GM18526 (cell line): Measurements from ENCODE around the gene PAX2.

Experiments
- POLR2A ChIP-seq: IDR thresholded peaks from 3 replicates; pipeline ENCODE4 v1.6.1; 2011; ENCODE audit not compliant: insufficient read length; ENCODE audit errors: extremely low read depth

PAX2 gene

DNA sequence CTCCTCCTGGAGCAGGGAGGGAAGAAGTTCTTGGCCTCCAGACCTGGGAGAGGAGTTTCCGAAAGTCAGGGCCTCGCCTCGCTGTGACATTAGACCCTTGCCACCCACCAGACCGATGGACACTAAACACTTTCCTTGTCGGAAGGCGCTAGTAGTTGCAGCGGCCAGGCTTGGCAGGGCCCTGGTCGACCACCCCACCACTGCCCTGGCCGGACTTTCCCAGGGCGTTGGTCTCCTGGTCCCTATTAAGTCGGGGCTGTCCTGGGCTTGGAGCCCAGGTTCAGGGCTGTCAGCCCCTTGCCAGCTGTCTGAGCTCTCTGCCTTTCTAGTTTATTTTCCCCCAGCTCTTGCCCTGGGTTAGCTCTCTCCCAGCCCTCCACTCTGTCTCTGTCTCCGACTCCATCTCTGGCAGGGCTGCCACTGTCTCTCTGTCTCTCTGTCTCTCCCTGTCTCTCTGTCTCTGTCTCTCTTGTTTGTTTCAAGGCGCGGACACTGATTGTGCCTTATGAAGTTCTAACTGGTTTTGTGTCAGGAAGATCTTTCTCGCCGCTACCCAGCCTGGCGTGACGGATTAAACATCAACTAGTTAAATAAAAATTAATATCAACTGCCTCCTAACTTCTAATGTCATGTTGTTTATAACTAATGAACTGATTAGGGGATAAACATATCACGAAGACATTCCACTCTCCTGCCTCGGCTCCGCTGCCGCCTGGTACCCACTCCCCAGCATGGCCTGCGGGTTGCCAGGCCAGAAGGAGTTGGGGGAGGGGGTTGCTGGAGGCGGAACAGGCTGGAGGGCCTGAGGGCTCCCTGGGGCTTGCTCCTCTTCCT is 13.8 kb upstream of the PAX2 start:
- no peak for TF ChIP-seq POLR2A

GRCh38 chr10:100732241-100732596 is 13.2 kb upstream of the PAX2 start:
- no peak for TF ChIP-seq POLR2A

- no peak for TF ChIP-seq POLR2A
Measured at GRCh38 chr10:100733329-100733728, 12.1 kb upstream of the PAX2 start.

DNA sequence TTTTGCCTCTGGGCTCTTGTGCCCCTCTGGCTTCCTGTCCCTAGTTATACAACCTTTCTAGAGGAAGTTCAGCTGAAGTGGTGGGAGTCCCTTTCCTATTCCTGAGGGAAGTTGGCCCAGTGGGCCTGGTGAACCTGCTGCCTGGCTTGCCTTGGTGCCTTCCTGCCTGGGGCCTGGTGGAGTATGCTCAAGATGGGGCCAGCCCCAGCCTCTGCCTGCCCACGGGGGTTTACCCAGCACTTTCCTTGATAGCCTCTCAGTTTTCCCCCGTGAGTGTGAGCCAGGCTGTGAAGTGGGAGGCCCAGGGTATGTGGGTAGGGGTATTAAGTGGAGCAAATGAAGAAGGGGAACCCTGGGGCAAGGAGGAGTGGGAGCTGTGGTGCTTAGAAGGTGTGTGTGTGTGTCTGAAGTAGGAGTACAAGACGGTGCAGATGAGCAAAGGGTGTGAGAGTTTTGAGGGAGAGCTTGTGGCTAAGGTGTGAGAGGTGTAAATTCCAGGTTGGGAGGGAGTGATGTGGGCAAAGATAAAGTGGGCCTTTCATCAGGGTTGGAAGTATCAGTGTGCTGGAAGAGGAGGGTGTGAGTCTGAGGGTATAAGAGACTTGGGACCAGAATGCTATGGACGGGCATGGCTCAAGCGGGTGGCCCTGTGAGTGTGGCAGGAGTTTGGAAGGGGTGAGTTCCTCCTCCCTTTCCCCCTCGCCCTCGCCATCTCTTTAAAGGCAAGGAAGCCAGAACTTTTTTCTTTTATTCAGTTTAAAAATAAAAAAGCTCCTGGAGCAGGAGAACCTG is 10.9 kb upstream of the PAX2 start:
- TF ChIP-seq POLR2A, result no peak

- TF ChIP-seq POLR2A, result no peak
Measured at GRCh38 chr10:100735087-100735336, 10.4 kb upstream of the PAX2 start.

GRCh38 chr10:100735337-100736143 is 9.8 kb upstream of the PAX2 start:
- TF ChIP-seq POLR2A, result no peak

GRCh38 chr10:100736144-100736808 is 9.1 kb upstream of the PAX2 start:
- no peak for TF ChIP-seq POLR2A

GRCh38 chr10:100736809-100737354 is 8.5 kb upstream of the PAX2 start:
- TF ChIP-seq POLR2A, result no peak

GRCh38 chr10:100737355-100738054 is 7.9 kb upstream of the PAX2 start:
- no peak for TF ChIP-seq POLR2A

DNA sequence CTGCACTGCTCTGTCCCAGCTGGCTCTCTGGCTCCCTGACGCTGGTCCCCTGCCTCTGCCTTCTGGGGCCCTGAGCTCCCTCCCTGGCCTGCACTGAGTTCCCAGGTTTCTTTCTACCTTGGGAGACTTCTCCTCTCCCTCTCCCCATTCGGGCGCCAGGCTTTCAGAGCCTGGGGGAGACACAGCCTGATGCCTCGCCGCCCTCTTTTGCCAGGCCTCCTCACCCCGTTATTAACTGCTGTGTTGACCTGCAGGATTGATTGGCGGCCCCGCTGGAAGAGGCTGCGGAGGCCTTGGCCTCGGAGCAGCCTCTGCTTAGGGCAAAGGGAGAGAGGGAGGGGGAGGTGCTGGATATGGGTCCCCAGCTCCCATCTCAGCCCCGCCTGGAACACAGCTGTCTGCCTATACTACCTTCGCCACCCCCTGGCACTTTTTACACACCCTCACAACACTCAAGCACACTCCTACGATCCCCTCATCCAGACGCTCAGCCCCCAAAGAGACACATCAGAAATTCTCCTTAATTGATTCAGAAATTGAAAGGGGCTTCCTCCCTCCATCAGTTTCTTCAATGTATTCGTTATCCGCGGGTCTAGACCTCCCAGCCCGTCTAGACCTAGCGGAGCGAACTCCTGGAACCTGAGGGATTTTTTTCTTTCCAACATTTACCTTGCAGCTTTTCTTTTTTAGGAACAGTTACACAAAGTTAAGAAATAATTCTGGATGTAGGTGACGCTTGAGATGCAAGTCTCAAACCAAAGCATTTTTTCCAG is 7.1 kb upstream of the PAX2 start:
- TF ChIP-seq POLR2A, result no peak

DNA sequence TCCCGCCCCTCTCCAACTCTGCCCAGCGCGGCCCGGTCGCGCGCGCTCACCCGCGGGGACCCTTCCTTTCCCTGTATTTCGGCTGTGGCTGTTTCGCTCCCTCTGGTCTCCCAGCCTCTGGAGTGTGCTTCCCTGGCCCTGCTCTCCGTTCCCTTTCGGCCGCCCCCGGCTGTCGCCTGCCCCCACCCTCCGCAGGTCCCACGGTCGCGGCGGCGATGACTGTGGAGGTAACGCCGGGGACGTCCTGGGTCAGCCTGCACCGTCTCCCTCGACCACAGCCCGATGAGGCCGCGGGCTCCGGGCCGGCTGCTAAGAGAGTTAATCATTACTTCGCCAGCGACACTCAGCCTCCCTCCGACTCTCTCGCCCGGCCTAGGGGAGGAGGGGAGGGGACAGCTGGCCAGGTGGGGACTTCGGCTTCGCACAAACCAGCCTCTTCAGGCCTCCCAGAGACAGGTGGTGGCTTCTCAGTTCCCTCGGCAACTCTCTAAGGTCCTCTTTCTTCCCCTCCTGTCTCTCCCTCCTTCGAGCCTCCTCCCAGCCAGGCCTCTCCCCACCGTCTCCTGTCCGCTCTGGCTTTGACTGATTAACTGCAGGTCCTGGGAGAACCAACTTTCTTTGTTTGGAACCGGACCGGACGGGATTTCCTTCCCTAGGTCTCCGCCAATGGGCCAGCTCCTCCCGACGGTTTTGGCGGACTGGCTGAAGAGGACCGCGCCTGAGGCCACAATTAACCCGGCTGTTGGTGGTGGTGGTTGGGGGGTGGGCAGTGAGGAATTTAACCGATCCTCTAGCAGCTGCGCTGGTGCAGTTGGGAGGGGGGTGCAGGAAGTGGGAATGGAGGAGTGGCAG is 5.6 kb upstream of the PAX2 start:
- TF ChIP-seq POLR2A, result no peak

GRCh38 chr10:100740476-100741377 is 4.7 kb upstream of the PAX2 start:
- TF ChIP-seq POLR2A, result no peak
